Trophoblast cell (in vitro differentiated cells and primary cell): ENCODE results near the gene GEMIN4.

Experiments
- DNase-seq, 2 donors: peaks; one replicate each; pipeline ENCODE4 v3.0.0-alpha.2; 2016
- H2AFZ ChIP-seq: 2 replicates; pipeline ENCODE4 v1.6.1; 2013; ENCODE audit warnings: low read length, moderate library complexity, mild to moderate bottlenecking; ENCODE audit not compliant: insufficient read depth, poor library complexity
- H2AK5ac ChIP-seq: 2 replicates; pipeline ENCODE4 v1.6.1; 2013; ENCODE audit warnings: mild to moderate bottlenecking, low read length
- H2BK120ac ChIP-seq: 2 replicates; pipeline ENCODE4 v1.6.1; 2013; ENCODE audit warnings: low read length, mild to moderate bottlenecking, moderate library complexity; ENCODE audit not compliant: insufficient read depth, poor library complexity
- H2BK12ac ChIP-seq: 2 replicates; pipeline ENCODE4 v1.6.1; 2013; ENCODE audit warnings: mild to moderate bottlenecking, low read length, moderate library complexity
- H2BK5ac ChIP-seq: 2 replicates; pipeline ENCODE4 v1.6.1; 2013; ENCODE audit warnings: low read length, low read depth, moderate library complexity, mild to moderate bottlenecking; ENCODE audit not compliant: poor library complexity
- H3K14ac ChIP-seq: 2 replicates; pipeline ENCODE4 v1.6.1; 2013; ENCODE audit warnings: mild to moderate bottlenecking, low read length
- H3K18ac ChIP-seq: 2 replicates; pipeline ENCODE4 v1.6.1; 2013; ENCODE audit warnings: mild to moderate bottlenecking, low read length
- H3K23ac ChIP-seq: 2 replicates; pipeline ENCODE4 v1.6.1; 2013; ENCODE audit warnings: low read length
- H3K27ac ChIP-seq: 2 replicates; pipeline ENCODE4 v1.5.1; 2013; ENCODE audit warnings: low read depth, mild to moderate bottlenecking, inconsistent platforms, low read length, moderate library complexity
- H3K27me3 ChIP-seq: 2 replicates; pipeline ENCODE4 v1.6.1; 2013; ENCODE audit warnings: inconsistent platforms, mild to moderate bottlenecking, low read length, moderate library complexity; ENCODE audit not compliant: insufficient read depth
- H3K36me3 ChIP-seq, 2 experiments: 1 replicate in 1 of 2; 2 replicates in 1 of 2; pipeline ENCODE4 v1.6.1; 2013; ENCODE audit warnings: low read length in 2 of 2, mild to moderate bottlenecking in 2 of 2, moderate library complexity in 1 of 2; ENCODE audit not compliant: insufficient read depth in 2 of 2, control insufficient read depth in 1 of 2
- H3K4ac ChIP-seq: 2 replicates; pipeline ENCODE4 v1.6.1; 2013; ENCODE audit warnings: low read depth, mild to moderate bottlenecking, low read length, moderate library complexity
- H3K4me1 ChIP-seq, 2 experiments: 1 replicate in 1 of 2; 2 replicates in 1 of 2; pipeline ENCODE4 v1.6.1; 2013; ENCODE audit warnings: low read length in 2 of 2, mild to moderate bottlenecking in 2 of 2, moderate library complexity in 1 of 2; ENCODE audit not compliant: insufficient read depth in 2 of 2, control insufficient read depth in 1 of 2
- H3K4me2 ChIP-seq: 2 replicates; pipeline ENCODE4 v1.6.1; 2013; ENCODE audit warnings: inconsistent platforms, mild to moderate bottlenecking, low read length, moderate library complexity
- H3K4me3 ChIP-seq: 2 replicates; pipeline ENCODE4 v1.5.1; 2013; ENCODE audit warnings: mild to moderate bottlenecking, low read depth, low read length, inconsistent platforms
- H3K79me1 ChIP-seq: one replicate; pipeline ENCODE4 v1.6.1; 2013; ENCODE audit warnings: low read length
- H3K79me2 ChIP-seq: 2 replicates; pipeline ENCODE4 v1.6.1; 2013; ENCODE audit warnings: low read length, mild to moderate bottlenecking; ENCODE audit not compliant: control insufficient read depth, insufficient read depth, poor library complexity
- H3K9ac ChIP-seq: 2 replicates; pipeline ENCODE4 v1.6.1; 2013; ENCODE audit warnings: mild to moderate bottlenecking, low read length
- H3K9me3 ChIP-seq: 2 replicates; pipeline ENCODE4 v1.6.1; 2013; ENCODE audit warnings: low read depth, mild to moderate bottlenecking, control low read depth, inconsistent platforms, low read length; ENCODE audit not compliant: insufficient read depth
- H4K12ac ChIP-seq: 2 replicates; pipeline ENCODE4 v1.6.1; 2013; ENCODE audit warnings: low read depth, mild to moderate bottlenecking, low read length, moderate library complexity
- H4K8ac ChIP-seq: 2 replicates; pipeline ENCODE4 v1.6.1; 2013; ENCODE audit warnings: low read depth, mild to moderate bottlenecking, low read length, moderate library complexity
- H4K91ac ChIP-seq: one replicate; pipeline ENCODE4 v1.6.1; 2013; ENCODE audit warnings: low read depth, mild to moderate bottlenecking, low read length, moderate library complexity
- WGBS: extraction: QIAGEN DNeasy Blood & Tissue Kit; methylation state at CpG from one replicate; pipeline ENCODE4 v1.1.7; 2013; ENCODE audit warnings: missing lambda C conversion rate; ENCODE audit not compliant: insufficient read length, insufficient coverage; ENCODE audit errors: extremely low coverage; 5-methylcytosine and 5-hydroxymethylcytosine counted together

The GEMIN4 gene

GRCh38 chr17:778096-778495, 26.0 kb upstream of the GEMIN4 start:
- H2BK5ac ChIP-seq, result no peak overlapping the region
- no peak overlapping the region for H2AFZ ChIP-seq
- no peaks in the 10 kb centered on the region for H3K27me3 ChIP-seq
- H3K4me1 ChIP-seq, result peaks cover 2 to 5% of the 10 kb centered on the region in 2 experiments
- no peak overlapping the region for H3K4ac ChIP-seq
- no peak overlapping the region for H2BK12ac ChIP-seq
- H3K23ac ChIP-seq, result no peak overlapping the region
- no CpG with 5 or more reads among the region's 11 CpGs for WGBS
- no peak overlapping the region for H3K18ac ChIP-seq
- peaks cover 4% of the 10 kb centered on the region for H3K79me2 ChIP-seq
- no peaks in the 10 kb centered on the region for H3K9me3 ChIP-seq
- no peak overlapping the region for H4K91ac ChIP-seq
- H4K8ac ChIP-seq, result no peak overlapping the region
- no peak overlapping the region for H2BK120ac ChIP-seq
- peaks cover 4% of the 10 kb centered on the region for H3K79me1 ChIP-seq
- H3K27ac ChIP-seq, result no peak overlapping the region
- H3K4me3 ChIP-seq, result no peak overlapping the region
- H3K9ac ChIP-seq, result no peak overlapping the region
- H3K14ac ChIP-seq, result no peak overlapping the region
- DNase-seq, result no peak
- peaks cover 26 to 46% of the 10 kb centered on the region in 2 experiments for H3K36me3 ChIP-seq
- H2AK5ac ChIP-seq, result no peak overlapping the region
- no peak overlapping the region for H3K4me2 ChIP-seq
- no peak overlapping the region for H4K12ac ChIP-seq

- H3K79me2 ChIP-seq, result no peaks in the 10 kb centered on the region
- no peak overlapping the region for H3K4me3 ChIP-seq
- no peak overlapping the region for H3K4me2 ChIP-seq
- no peak overlapping the region for H4K91ac ChIP-seq
- no peak overlapping the region for H2AFZ ChIP-seq
- no peaks in the 10 kb centered on the region for H3K27me3 ChIP-seq
- no peak overlapping the region for H4K12ac ChIP-seq
- no peak overlapping the region for H3K23ac ChIP-seq
- no peak overlapping the region for H2BK12ac ChIP-seq
- H2BK5ac ChIP-seq, result no peak overlapping the region
- DNase-seq, result no peak
- H3K27ac ChIP-seq, result no peak overlapping the region
- no peak overlapping the region for H3K14ac ChIP-seq
- no peaks in the 10 kb centered on the region for H3K79me1 ChIP-seq
- H3K4ac ChIP-seq, result no peak overlapping the region
- no peak overlapping the region for H2AK5ac ChIP-seq
- no peak overlapping the region for H2BK120ac ChIP-seq
- H3K4me1 ChIP-seq, result no peaks in the 10 kb centered on the region
- H3K9me3 ChIP-seq, result no peaks in the 10 kb centered on the region
- no peak overlapping the region for H3K9ac ChIP-seq
- H4K8ac ChIP-seq, result no peak overlapping the region
- H3K36me3 ChIP-seq, result peaks cover 36 to 61% of the 10 kb centered on the region in 2 experiments
- H3K18ac ChIP-seq, result no peak overlapping the region
- WGBS, result no CpG with 5 or more reads among the region's 5 CpGs
Observed at GRCh38 chr17:774313-774584, 22.2 kb upstream of the GEMIN4 start.

- peaks cover 40 to 64% of the 10 kb centered on the region in 2 experiments for H3K36me3 ChIP-seq
- H2BK5ac ChIP-seq, result no peak overlapping the region
- H3K27ac ChIP-seq, result no peak overlapping the region
- H2AFZ ChIP-seq, result no peak overlapping the region
- no peak overlapping the region for H3K4me3 ChIP-seq
- no peak overlapping the region for H2BK120ac ChIP-seq
- no peak for DNase-seq
- H2AK5ac ChIP-seq, result no peak overlapping the region
- no peak overlapping the region for H2BK12ac ChIP-seq
- H3K18ac ChIP-seq, result no peak overlapping the region
- no peak overlapping the region for H3K14ac ChIP-seq
- H3K4me2 ChIP-seq, result no peak overlapping the region
- WGBS, result no CpG with 5 or more reads among the region's 14 CpGs
- no peak overlapping the region for H3K23ac ChIP-seq
- no peak overlapping the region for H4K91ac ChIP-seq
- H3K79me1 ChIP-seq, result no peaks in the 10 kb centered on the region
- no peaks in the 10 kb centered on the region for H3K9me3 ChIP-seq
- H3K4me1 ChIP-seq, result no peaks in the 10 kb centered on the region
- no peaks in the 10 kb centered on the region for H3K27me3 ChIP-seq
- no peak overlapping the region for H4K12ac ChIP-seq
- no peak overlapping the region for H3K9ac ChIP-seq
- H4K8ac ChIP-seq, result no peak overlapping the region
- H3K4ac ChIP-seq, result no peak overlapping the region
- H3K79me2 ChIP-seq, result no peaks in the 10 kb centered on the region
Observed at GRCh38 chr17:773467-774312, 21.6 kb upstream of the GEMIN4 start.

GRCh38 chr17:773016-773415, 21.0 kb upstream of the GEMIN4 start:
- Histone ChIP-seq H2BK120ac (no peak overlapping the region), H3K36me3 (peaks cover 37 to 58% of the 10 kb centered on the region in 2 experiments), H2BK5ac (no peak overlapping the region), H3K4ac (no peak overlapping the region), H2AK5ac (no peak overlapping the region), H2BK12ac (no peak overlapping the region), H4K12ac (no peak overlapping the region), H3K27ac (no peak overlapping the region), H3K23ac (no peak overlapping the region), H3K4me3 (no peak overlapping the region), H3K14ac (no peak overlapping the region), H2AFZ (no peak overlapping the region), H3K9ac (no peak overlapping the region), H4K8ac (no peak overlapping the region), H3K79me1 (no peaks in the 10 kb centered on the region), H4K91ac (no peak overlapping the region), H3K18ac (no peak overlapping the region), H3K9me3 (no peaks in the 10 kb centered on the region), H3K79me2 (no peaks in the 10 kb centered on the region), H3K27me3 (no peaks in the 10 kb centered on the region), H3K4me1 (no peaks in the 10 kb centered on the region), H3K4me2 (no peak overlapping the region)
- no peak for DNase-seq
- WGBS, result 100% methylated on average over 2 of the region's 5 CpGs
